ENCODE measurements around the gene SLC9A5. TPM values are rescaled to one million over a fixed set of nuclear protein-coding genes. Genes with fewer than 3 reads are reported as not detected.
A peak's percentile ranks its signal among the peaks of the same experiment; 100 is the strongest.

Gene SLC9A5
- total and polyA plus RNA-seq, 9 of the 15 experiments (the other 6 are each of a cell fraction or from before 2014, with no cell fraction given): 0.06 to 3.1 (median 1.2) TPM

DNA sequence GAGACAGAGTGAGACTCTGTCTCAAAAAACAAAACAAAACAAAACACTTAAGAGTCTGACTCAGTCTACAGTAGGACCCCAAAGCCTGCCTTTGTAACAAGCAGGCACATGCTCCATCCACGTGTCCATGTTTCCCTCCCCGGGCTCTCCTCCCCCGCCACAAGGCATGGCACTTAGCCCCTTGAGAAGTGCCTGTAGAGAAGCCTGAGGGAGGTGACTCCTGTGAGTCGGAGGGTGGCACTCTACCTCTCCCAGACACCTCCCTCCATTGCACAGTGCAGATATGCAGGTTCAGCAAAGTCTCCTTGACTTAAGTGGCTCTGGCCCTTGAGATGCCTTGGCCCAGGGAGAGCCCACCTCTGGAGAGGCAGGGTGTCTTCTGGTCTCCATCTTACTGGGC is 8.3 kb upstream of the SLC9A5 start (continued):
- TF ChIP-seq, protein P1, sequence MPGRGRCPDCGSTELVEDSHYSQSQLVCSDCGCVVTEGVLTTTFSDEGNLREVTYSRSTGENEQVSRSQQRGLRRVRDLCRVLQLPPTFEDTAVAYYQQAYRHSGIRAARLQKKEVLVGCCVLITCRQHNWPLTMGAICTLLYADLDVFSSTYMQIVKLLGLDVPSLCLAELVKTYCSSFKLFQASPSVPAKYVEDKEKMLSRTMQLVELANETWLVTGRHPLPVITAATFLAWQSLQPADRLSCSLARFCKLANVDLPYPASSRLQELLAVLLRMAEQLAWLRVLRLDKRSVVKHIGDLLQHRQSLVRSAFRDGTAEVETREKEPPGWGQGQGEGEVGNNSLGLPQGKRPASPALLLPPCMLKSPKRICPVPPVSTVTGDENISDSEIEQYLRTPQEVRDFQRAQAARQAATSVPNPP (IDR thresholded peaks at IDR 0.05; ENCODE audit: borderline replicate concordance, insufficient read depth, insufficient read length): no peak
- TF ChIP-seq, protein P2, sequence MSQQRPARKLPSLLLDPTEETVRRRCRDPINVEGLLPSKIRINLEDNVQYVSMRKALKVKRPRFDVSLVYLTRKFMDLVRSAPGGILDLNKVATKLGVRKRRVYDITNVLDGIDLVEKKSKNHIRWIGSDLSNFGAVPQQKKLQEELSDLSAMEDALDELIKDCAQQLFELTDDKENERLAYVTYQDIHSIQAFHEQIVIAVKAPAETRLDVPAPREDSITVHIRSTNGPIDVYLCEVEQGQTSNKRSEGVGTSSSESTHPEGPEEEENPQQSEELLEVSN (IDR thresholded peaks at IDR 0.05; ENCODE audit: borderline replicate concordance in 1 of 2, extremely low read depth in 1 of 2, insufficient read depth in 1 of 2, insufficient read length in 1 of 2, low read depth in 1 of 2, low read length in 1 of 2, poor library complexity in 1 of 2, severe bottlenecking in 1 of 2): peak in 1 of 2 experiments; percentile 25
- TF ChIP-seq POLR3A (IDR thresholded peaks at IDR 0.05; ENCODE audit: borderline replicate concordance, extremely low read depth, insufficient read depth, insufficient read length) (no peak), TOE1 (IDR thresholded peaks at IDR 0.05; ENCODE audit: borderline replicate concordance) (no peak), TOE1 (CRISPR knock-in tag; IDR thresholded peaks at IDR 0.05; ENCODE audit: borderline replicate concordance, low read depth) (no peak), NFRKB (IDR thresholded peaks at IDR 0.05; ENCODE audit: low read depth) (no peak), SIN3B (IDR thresholded peaks at IDR 0.05; ENCODE audit: low read depth) (no peak), SPI1 (IDR thresholded peaks at IDR 0.05; ENCODE audit: borderline replicate concordance, low read depth, low read length) (no peak), EHMT2 (IDR thresholded peaks at IDR 0.05) (no peak), CCAR2 (IDR thresholded peaks at IDR 0.05; ENCODE audit: low read depth, low read length) (no peak)
- TF ChIP-seq, protein P3, sequence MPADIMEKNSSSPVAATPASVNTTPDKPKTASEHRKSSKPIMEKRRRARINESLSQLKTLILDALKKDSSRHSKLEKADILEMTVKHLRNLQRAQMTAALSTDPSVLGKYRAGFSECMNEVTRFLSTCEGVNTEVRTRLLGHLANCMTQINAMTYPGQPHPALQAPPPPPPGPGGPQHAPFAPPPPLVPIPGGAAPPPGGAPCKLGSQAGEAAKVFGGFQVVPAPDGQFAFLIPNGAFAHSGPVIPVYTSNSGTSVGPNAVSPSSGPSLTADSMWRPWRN (IDR thresholded peaks at IDR 0.05; ENCODE audit: low read depth): no peak
- TF ChIP-seq, protein P4, sequence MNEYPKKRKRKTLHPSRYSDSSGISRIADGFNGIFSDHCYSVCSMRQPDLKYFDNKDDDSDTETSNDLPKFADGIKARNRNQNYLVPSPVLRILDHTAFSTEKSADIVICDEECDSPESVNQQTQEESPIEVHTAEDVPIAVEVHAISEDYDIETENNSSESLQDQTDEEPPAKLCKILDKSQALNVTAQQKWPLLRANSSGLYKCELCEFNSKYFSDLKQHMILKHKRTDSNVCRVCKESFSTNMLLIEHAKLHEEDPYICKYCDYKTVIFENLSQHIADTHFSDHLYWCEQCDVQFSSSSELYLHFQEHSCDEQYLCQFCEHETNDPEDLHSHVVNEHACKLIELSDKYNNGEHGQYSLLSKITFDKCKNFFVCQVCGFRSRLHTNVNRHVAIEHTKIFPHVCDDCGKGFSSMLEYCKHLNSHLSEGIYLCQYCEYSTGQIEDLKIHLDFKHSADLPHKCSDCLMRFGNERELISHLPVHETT (CRISPR knock-in tag; conservative IDR thresholded peaks at IDR 0.05 in 1 of 2, IDR thresholded peaks at IDR 0.05 in 1 of 2): 0 out of 4 replicates have a peak, but pooled peaks of 1 of the 2 experiments have one; percentile 6
- TF ChIP-seq, protein P5, sequence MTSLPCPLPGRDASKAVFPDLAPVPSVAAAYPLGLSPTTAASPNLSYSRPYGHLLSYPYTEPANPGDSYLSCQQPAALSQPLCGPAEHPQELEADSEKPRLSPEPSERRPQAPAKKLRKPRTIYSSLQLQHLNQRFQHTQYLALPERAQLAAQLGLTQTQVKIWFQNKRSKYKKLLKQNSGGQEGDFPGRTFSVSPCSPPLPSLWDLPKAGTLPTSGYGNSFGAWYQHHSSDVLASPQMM (CRISPR knock-in tag; IDR thresholded peaks at IDR 0.05): no peak
- TF ChIP-seq, protein P6, sequence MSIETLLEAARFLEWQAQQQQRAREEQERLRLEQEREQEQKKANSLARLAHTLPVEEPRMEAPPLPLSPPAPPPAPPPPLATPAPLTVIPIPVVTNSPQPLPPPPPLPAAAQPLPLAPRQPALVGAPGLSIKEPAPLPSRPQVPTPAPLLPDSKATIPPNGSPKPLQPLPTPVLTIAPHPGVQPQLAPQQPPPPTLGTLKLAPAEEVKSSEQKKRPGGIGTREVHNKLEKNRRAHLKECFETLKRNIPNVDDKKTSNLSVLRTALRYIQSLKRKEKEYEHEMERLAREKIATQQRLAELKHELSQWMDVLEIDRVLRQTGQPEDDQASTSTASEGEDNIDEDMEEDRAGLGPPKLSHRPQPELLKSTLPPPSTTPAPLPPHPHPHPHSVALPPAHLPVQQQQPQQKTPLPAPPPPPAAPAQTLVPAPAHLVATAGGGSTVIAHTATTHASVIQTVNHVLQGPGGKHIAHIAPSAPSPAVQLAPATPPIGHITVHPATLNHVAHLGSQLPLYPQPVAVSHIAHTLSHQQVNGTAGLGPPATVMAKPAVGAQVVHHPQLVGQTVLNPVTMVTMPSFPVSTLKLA (conservative IDR thresholded peaks at IDR 0.05): peak in 1 of 2 experiments; percentile 26; a peak in 1 of 4 replicates
- TF ChIP-seq, protein P7, sequence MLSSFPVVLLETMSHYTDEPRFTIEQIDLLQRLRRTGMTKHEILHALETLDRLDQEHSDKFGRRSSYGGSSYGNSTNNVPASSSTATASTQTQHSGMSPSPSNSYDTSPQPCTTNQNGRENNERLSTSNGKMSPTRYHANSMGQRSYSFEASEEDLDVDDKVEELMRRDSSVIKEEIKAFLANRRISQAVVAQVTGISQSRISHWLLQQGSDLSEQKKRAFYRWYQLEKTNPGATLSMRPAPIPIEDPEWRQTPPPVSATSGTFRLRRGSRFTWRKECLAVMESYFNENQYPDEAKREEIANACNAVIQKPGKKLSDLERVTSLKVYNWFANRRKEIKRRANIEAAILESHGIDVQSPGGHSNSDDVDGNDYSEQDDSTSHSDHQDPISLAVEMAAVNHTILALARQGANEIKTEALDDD (IDR thresholded peaks at IDR 0.05): no peak

All from K562 (cell line).